Nephron progenitor cell (in vitro differentiated cells): Measurements from ENCODE around the gene PARD3.

Experiments
- DNase-seq: peaks from one replicate; pipeline ENCODE4 v3.0.0; 2021
- H3K27ac Mint-ChIP-seq: 2 replicates; pipeline ENCODE4 v1.8.0; 2021; ENCODE audit warnings: mild to moderate bottlenecking, moderate library complexity, mixed read lengths
- H3K27me3 Mint-ChIP-seq: 2 replicates; pipeline ENCODE4 v1.8.0; 2021; ENCODE audit warnings: mild to moderate bottlenecking, low read depth, mixed read lengths; ENCODE audit not compliant: poor library complexity
- H3K36me3 Mint-ChIP-seq: 2 replicates; pipeline ENCODE4 v1.8.0; 2021; ENCODE audit warnings: low read depth, mixed read lengths
- H3K4me1 Mint-ChIP-seq: 2 replicates; pipeline ENCODE4 v1.8.0; 2021; ENCODE audit warnings: mixed read lengths
- H3K4me3 Mint-ChIP-seq: 2 replicates; pipeline ENCODE4 v1.8.0; 2021; ENCODE audit warnings: mild to moderate bottlenecking, moderate library complexity, mixed read lengths
- H3K9me3 Mint-ChIP-seq: 2 replicates; pipeline ENCODE4 v1.8.0; 2021; ENCODE audit warnings: mild to moderate bottlenecking, moderate library complexity, mixed read lengths
- TF ChIP-seq, protein P1 (sequence below): fragments of 200-600 bp; sonication (generic); IDR thresholded peaks from 2 replicates; pipeline ENCODE4 v1.5.0; 2021; ENCODE audit warnings: antibody characterized with exemption

PARD3 gene

DNA sequence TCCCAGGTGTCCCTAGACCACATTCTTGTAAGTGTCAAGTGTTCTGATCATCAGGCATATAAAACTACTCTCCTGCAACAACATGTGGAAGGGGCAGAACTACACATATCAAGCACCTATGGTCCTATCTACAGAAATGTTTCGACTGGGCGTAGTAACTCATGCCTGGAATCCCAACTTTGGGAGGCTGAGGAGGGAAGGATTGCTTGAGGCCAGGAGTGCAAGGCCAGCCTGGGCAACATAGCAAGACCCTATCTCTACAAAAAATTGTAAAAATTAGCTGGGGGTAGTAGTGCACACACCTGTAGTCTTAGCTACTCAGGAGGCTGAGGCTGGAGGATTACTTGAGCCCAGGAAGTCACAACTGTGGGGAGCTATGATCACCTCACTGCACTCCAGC, 244.2 kb downstream of the PARD3 start:
- H3K27me3 Mint-ChIP-seq, result no peaks in the 10 kb centered on the region
- no peak overlapping the region for H3K4me3 Mint-ChIP-seq
- TF ChIP-seq, protein P1, sequence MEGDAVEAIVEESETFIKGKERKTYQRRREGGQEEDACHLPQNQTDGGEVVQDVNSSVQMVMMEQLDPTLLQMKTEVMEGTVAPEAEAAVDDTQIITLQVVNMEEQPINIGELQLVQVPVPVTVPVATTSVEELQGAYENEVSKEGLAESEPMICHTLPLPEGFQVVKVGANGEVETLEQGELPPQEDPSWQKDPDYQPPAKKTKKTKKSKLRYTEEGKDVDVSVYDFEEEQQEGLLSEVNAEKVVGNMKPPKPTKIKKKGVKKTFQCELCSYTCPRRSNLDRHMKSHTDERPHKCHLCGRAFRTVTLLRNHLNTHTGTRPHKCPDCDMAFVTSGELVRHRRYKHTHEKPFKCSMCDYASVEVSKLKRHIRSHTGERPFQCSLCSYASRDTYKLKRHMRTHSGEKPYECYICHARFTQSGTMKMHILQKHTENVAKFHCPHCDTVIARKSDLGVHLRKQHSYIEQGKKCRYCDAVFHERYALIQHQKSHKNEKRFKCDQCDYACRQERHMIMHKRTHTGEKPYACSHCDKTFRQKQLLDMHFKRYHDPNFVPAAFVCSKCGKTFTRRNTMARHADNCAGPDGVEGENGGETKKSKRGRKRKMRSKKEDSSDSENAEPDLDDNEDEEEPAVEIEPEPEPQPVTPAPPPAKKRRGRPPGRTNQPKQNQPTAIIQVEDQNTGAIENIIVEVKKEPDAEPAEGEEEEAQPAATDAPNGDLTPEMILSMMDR, result no peak
- H3K36me3 Mint-ChIP-seq, result no peaks in the 10 kb centered on the region
- peak overlapping the region; percentile 71 for H3K27ac Mint-ChIP-seq
- DNase-seq, result no peak
- peaks cover 42% of the 10 kb centered on the region for H3K4me1 Mint-ChIP-seq
- no peaks in the 10 kb centered on the region for H3K9me3 Mint-ChIP-seq

DNA sequence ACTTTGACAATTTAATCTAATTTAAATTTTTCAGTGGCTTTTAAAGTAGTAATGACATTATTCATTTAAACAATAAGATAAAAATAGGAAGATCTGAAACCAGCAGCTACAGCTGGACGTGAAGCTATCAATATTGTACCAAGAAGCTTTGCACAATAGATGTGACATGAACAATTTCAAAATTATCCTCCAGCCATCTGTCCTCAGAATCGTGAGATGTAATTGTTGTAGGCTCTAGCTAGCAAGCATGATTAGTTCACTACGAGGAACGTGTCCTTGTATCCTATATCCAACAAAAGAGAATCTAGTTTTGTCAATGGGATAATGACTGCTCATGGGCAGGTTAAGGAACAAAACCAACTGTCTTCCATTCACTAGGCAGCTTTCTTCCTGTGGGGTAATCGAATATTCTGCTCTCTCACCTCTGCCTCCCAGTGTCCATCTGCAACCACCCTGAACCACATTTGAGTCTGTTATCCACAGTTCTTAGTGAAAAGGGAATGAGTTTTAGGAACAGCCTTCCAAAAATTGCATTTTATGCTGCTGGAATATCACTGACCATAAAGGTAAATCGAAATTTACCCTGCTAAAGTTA, 247.3 kb downstream of the PARD3 start:
- DNase-seq, result no peak
- peaks cover 38% of the 10 kb centered on the region for H3K4me1 Mint-ChIP-seq
- H3K36me3 Mint-ChIP-seq, result no peaks in the 10 kb centered on the region
- H3K4me3 Mint-ChIP-seq, result no peak overlapping the region
- H3K27me3 Mint-ChIP-seq, result no peaks in the 10 kb centered on the region
- peak overlapping the region; percentile 70 for H3K27ac Mint-ChIP-seq
- no peaks in the 10 kb centered on the region for H3K9me3 Mint-ChIP-seq
- TF ChIP-seq, protein P1, result no peak

DNA sequence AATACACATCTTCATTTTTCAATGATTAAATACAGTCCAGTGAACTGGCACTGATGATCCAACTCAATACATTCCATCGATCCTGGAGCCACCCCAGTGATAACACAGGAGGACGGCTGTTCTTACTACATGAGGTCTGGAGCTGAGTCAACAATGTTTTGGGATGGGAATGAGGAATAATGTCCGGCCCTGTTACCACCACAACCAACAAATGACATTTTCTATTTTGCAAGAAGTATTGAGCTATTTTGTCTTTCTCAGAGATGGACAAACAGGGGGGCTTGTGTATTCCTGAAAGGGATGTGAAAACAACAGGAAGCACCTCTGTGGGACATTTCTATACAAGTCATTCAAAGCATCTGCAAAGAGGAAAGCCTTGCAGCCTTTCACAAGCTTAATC, 249.2 kb downstream of the PARD3 start:
- peaks cover 35% of the 10 kb centered on the region for H3K4me1 Mint-ChIP-seq
- no peak overlapping the region for H3K27ac Mint-ChIP-seq
- no peak for DNase-seq
- no peaks in the 10 kb centered on the region for H3K27me3 Mint-ChIP-seq
- H3K36me3 Mint-ChIP-seq, result peaks cover 4% of the 10 kb centered on the region
- TF ChIP-seq, protein P1, result no peak
- no peaks in the 10 kb centered on the region for H3K9me3 Mint-ChIP-seq
- H3K4me3 Mint-ChIP-seq, result no peak overlapping the region

DNA sequence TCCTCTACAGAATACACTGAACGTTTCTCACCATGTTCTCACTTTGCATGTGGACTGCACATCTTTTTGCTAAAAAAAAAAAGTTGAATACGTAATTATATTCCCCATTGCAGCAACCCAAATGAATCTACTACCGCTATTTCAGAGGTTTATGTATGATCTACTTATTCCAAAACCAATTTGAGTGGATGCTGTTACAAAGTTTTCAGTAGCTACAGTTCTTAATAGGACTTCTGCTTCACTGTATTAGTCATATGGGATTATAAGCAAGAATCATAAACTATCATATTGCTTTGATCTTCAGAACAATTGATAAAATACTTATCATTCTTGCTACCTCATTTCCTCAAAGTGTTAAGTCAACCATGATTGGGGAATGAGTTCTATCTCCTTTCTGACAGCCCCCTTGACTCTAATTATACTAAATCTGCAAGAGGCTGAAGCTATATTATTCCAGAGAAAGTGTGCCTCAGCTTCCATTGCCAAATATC, 257.0 kb downstream of the PARD3 start:
- H3K27ac Mint-ChIP-seq, result no peak overlapping the region
- peaks cover 12% of the 10 kb centered on the region for H3K36me3 Mint-ChIP-seq
- no peaks in the 10 kb centered on the region for H3K27me3 Mint-ChIP-seq
- no peak for DNase-seq
- peaks cover 8% of the 10 kb centered on the region for H3K9me3 Mint-ChIP-seq
- TF ChIP-seq, protein P1, result no peak
- no peaks in the 10 kb centered on the region for H3K4me1 Mint-ChIP-seq
- H3K4me3 Mint-ChIP-seq, result no peak overlapping the region

DNA sequence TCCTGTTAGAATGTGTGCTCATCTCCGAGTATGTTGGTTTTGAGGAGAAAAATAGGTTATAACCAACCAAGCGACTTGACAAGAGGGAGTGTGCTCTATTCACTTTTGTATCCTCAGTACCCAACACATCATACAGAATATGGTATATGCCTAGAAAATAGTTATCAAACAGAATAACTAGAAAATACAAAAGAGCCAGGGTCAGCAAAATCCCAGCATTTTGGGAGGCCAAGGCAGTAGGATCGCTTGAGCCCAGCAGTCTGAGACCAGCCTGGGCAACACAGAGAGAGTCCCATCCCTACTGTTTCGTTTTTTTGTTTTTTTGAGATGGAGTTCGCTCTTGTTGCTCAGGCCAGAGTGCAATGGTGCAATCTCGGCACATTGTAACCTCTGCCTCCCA, 257.9 kb downstream of the PARD3 start:
- DNase-seq, result no peak
- Mint-ChIP-seq H3K4me3 (no peak overlapping the region), H3K9me3 (peaks cover 8% of the 10 kb centered on the region), H3K27me3 (no peaks in the 10 kb centered on the region), H3K36me3 (peaks cover 8% of the 10 kb centered on the region), H3K27ac (no peak overlapping the region), H3K4me1 (no peaks in the 10 kb centered on the region)
- TF ChIP-seq, protein P1, result no peak

DNA sequence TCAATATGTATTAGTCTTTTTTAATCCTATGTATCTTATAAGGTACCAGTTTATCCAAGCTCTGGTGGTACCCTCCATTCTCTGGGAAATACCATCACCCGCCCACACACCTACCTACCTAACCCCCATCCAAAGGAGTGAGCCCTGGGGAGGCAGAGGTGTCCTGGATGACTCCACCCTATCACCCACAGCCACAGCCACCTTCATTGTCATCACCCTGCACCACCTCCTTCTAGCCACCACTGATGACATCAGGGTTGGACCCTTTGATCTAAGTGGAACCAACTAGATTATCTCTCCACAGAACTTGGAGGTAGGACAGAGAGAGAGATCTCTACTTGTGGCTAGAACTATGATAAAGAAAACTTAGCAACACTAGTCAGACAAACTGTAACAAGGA, 259.4 kb downstream of the PARD3 start:
- Mint-ChIP-seq H3K9me3 (peaks cover 8% of the 10 kb centered on the region), H3K27ac (no peak overlapping the region), H3K4me1 (peaks cover 8% of the 10 kb centered on the region), H3K36me3 (peaks cover 7% of the 10 kb centered on the region), H3K27me3 (no peaks in the 10 kb centered on the region), H3K4me3 (no peak overlapping the region)
- TF ChIP-seq, protein P1, result no peak
- DNase-seq, result no peak
